HG03196 (cell line): ENCODE data around the gene PRAMEF6.
"Not testable (repeated sequence)": the region's sequence is repeated elsewhere in the genome, so short reads cannot be mapped to it uniquely, and the experiment has no call there.

ENCODE experiments used
- ATAC-seq: cut with Tn5 transposase; IDR thresholded peaks from one replicate; pipeline ENCODE4 v1.9.1; 2021; ENCODE audit not compliant: unreplicated experiment

Gene PRAMEF6

DNA sequence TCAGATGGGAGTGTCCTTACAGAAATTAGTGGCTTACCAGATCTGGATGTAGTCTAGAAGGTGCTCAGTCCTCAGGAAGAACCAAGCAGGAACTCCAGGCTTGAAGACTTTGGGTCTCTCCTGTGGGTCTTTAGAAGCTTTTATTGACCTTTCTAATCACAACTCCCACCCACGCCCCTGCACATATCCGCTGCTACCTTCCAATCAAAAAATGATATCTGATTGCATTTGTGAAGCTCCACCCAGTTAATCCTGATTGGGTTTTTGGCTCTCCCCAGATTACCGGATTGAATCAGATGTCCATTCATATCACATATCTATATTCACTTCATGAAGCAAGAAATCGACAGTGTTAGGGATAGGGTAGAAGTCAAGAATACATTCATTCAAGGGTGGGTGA lies at the start of gene PRAMEF6:
Gene PRAMEF6, minus strand, starts transcription at position 101 of the 400 bp plus-strand sequence. CDS start 5,062 bp downstream, outside the sequence.
- not testable (repeated sequence) for ATAC-seq

DNA sequence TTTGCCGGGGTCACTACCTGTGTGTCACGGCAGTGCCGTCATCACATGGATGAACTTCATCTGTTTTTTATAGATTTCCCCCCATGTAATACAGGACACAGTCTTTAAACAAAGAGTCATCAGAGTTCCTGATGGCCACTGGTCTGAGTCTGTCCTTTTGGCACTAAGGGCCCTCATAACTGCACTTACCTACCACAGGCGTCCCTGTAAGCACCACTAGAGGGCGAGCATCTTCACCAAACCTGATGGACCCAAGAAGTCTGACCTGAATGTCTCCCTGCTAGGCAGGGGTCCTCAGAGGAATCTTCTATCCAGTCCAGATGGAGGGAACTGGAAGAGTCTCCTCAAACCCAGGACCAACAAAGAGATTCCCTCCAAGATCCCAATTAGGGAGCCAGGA lies 23.0 kb downstream of the PRAMEF6 start:
- ATAC-seq = not testable (repeated sequence)

DNA sequence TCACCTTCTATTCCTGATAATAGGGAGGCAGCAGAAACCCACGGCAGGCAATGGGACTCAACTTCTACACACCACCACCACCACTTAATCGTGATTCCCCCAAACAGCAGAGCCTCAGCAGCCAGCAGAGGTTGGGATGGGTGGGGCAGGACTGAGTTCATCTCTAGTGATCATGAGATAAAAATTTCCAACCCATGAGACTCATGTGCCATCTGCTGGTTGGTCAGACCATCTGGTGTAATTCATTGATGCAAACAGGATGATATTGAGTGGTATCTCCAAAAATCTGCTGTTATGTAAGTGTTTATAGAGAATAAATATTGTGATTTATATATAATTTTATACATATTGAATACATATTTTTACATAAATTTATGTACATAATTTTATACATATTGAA lies 25.6 kb downstream of the PRAMEF6 start:
- not testable (repeated sequence) for ATAC-seq

DNA sequence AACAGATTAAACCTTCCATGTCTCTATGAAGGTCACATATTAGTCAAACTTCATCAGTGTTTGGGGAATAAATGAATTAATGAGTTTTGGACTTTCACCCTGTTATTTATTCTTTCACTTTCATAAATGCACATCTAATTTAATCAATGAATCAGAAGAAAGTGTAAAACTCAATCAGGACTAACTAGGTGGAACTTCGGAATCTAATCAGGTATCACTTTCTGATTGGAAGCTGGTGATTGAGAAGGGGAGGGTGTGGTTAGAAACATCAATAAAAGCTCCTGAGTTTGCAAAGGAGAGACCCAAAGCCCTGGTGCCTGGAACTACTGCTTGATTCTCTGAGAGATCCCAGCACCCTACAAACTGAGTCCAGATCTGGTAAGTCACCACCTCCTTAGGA lies 31.1 kb downstream of the PRAMEF6 start, which contains the start of gene PRAMEF7:
Gene PRAMEF7, plus strand, starts transcription at position 301 of the 400 bp plus-strand sequence. CDS start 1,083 bp downstream, outside the sequence.
- not testable (repeated sequence) for ATAC-seq

DNA sequence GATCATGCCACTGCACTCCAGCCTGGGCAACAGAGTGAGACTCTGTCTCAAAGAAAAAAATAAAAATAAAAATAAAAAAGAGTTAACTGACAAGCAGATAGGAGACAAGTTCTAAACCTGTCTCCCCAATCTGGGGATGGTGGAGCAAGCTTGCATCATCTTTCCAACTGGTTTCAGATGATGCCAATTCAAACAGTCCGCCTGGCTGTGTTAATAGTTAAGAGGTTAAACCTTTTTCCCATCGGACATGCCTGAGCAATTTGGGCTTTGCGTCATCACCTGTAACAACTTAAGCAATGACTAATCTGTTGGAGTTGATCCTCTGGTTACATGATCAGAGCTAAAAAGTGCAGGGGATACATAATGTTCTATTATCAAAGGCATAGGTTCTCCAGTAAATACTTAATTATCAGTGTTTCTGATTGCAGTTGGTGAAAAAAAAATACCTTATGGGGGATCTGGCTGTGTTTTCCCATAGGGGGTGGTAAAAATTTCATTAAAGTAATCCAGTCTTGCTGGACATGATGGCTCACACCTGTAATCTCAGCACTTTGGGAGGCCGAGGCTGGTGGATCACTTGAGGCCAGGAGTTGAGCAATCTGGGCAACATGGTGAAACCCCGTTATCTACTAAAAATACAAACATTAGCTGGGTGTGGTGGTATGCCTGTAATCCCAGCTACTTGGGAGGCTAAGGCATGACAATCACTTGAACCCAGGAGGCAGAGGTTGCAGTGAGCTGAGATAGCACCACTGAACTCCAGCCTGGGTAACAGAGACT lies 43.4 kb downstream of the PRAMEF6 start:
- not testable (repeated sequence) for ATAC-seq

DNA sequence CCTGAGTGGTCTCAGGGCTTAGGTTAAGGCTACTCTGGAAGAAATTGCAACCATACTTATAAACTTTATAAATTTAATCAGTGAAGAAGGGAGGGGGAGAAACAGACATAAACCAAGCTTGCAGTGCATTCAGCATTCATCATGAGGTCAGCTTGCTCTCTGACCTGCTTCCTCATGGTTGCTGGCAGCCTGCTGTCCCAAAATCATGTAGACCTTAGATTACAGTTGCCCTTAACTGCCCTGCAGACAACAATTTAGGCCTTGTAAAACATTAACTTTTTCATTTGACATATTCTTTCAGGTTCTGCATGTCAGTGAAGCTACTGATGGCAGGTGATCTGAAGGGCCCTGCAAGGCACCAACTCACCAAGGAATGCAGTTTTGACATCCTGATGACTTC lies 48.2 kb downstream of the PRAMEF6 start:
- not testable (repeated sequence) for ATAC-seq

DNA sequence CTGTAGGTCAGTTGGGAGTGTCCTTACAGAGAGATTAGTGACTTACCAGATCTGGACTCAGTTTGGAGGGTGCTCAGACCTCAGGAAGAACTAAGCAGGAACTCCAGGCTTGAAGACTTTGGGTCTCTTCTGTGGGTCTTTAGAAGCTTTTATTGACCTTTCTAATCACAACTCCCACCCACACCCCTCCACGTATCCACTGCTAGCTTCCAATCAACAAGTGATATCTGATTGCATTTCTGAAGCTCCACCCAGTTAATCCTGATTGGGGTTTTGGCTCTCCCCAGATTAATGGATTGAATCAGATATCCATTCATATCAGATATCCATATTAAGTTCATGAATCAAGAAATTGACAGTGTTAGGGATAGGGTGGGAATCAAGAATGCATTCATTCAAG lies 49.2 kb downstream of the PRAMEF6 start, which contains the start of gene PRAMEF10:
Gene PRAMEF10, minus strand, starts transcription at position 101 of the 400 bp plus-strand sequence. CDS start 2,423 bp downstream, outside the sequence.
- not testable (repeated sequence) for ATAC-seq
